PFSK-1 (cell line): ENCODE measurements around the gene IGSF9B.

Experiments used
- POLR2AphosphoS5 ChIP-seq: IDR thresholded peaks from 2 replicates; pipeline ENCODE4 v1.6.1; 2012; ENCODE audit warnings: low read depth, mild to moderate bottlenecking, control low read depth, low read length, moderate library complexity
- SIN3A ChIP-seq: IDR thresholded peaks from 2 replicates; pipeline ENCODE4 v1.6.1; 2012; ENCODE audit warnings: mild to moderate bottlenecking, low read length, moderate library complexity, borderline replicate concordance; ENCODE audit not compliant: insufficient read depth
- TAF1 ChIP-seq: IDR thresholded peaks from 2 replicates; pipeline ENCODE4 v1.6.1; 2012; ENCODE audit warnings: low read length, control low read depth, borderline replicate concordance; ENCODE audit not compliant: insufficient read depth
- TF ChIP-seq, protein P1 (sequence below), 2 experiments: IDR thresholded peaks; 2 replicates each; pipeline versions ENCODE4 v1.6.1 to v1.8.0; 2011 to 2012; ENCODE audit warnings: low read depth in 2 of 2, low read length in 2 of 2, control low read depth in 1 of 2, inconsistent platforms in 1 of 2, mild to moderate bottlenecking in 1 of 2, moderate library complexity in 1 of 2; ENCODE audit not compliant: insufficient read depth in 1 of 2

GRCh38 chr11:133911171-133911570 is 45.6 kb downstream of the IGSF9B start:
- TF ChIP-seq POLR2AphosphoS5 (no peak), TAF1 (no peak), SIN3A (no peak)
- TF ChIP-seq, protein P1, sequence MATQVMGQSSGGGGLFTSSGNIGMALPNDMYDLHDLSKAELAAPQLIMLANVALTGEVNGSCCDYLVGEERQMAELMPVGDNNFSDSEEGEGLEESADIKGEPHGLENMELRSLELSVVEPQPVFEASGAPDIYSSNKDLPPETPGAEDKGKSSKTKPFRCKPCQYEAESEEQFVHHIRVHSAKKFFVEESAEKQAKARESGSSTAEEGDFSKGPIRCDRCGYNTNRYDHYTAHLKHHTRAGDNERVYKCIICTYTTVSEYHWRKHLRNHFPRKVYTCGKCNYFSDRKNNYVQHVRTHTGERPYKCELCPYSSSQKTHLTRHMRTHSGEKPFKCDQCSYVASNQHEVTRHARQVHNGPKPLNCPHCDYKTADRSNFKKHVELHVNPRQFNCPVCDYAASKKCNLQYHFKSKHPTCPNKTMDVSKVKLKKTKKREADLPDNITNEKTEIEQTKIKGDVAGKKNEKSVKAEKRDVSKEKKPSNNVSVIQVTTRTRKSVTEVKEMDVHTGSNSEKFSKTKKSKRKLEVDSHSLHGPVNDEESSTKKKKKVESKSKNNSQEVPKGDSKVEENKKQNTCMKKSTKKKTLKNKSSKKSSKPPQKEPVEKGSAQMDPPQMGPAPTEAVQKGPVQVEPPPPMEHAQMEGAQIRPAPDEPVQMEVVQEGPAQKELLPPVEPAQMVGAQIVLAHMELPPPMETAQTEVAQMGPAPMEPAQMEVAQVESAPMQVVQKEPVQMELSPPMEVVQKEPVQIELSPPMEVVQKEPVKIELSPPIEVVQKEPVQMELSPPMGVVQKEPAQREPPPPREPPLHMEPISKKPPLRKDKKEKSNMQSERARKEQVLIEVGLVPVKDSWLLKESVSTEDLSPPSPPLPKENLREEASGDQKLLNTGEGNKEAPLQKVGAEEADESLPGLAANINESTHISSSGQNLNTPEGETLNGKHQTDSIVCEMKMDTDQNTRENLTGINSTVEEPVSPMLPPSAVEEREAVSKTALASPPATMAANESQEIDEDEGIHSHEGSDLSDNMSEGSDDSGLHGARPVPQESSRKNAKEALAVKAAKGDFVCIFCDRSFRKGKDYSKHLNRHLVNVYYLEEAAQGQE (IDR thresholded peaks at IDR 0.05; ENCODE audit: insufficient read depth in 1 of 2, low read depth in 2 of 2, low read length in 2 of 2), result no peak
